OCI-LY7 (cell line): ENCODE data around the gene TTC28.

Experiments
- EZH2phosphoT487 ChIP-seq: fragments of 200-600 bp; sonication (generic); IDR thresholded peaks from 2 replicates; pipeline ENCODE4 v1.6.1; 2018; ENCODE audit warnings: low read depth, borderline replicate concordance, mild to moderate bottlenecking, mixed run types, antibody characterized with exemption, low read length, moderate library complexity, mixed read lengths
- TF ChIP-seq, protein P1 (sequence below): fragments of 200-600 bp; sonication (generic); conservative IDR thresholded peaks from 2 replicates; pipeline ENCODE4 v1.5.1; 2014; ENCODE audit warnings: mild to moderate bottlenecking, antibody characterized with exemption, low read length, moderate library complexity, mixed read lengths

DNA sequence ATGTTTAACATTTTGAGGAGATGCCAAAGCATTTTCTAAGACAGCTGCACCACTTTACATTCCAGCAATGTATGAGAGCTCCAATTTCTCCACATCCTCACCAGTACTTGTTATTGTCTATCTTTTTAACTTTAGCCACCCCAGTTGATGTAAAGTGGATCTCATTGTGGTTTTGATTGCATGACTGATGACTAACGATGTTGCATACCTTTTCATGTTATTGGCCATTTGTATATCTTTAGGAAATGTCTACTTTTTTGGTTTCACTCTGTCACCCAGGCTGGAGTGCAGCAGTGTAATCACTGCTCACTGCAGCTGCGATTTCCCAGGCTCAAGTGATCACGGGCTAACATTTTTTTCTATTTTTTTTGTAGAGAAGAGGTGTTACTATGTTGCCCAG is 8.9 kb downstream of the TTC28 start:
- TF ChIP-seq, protein P1, sequence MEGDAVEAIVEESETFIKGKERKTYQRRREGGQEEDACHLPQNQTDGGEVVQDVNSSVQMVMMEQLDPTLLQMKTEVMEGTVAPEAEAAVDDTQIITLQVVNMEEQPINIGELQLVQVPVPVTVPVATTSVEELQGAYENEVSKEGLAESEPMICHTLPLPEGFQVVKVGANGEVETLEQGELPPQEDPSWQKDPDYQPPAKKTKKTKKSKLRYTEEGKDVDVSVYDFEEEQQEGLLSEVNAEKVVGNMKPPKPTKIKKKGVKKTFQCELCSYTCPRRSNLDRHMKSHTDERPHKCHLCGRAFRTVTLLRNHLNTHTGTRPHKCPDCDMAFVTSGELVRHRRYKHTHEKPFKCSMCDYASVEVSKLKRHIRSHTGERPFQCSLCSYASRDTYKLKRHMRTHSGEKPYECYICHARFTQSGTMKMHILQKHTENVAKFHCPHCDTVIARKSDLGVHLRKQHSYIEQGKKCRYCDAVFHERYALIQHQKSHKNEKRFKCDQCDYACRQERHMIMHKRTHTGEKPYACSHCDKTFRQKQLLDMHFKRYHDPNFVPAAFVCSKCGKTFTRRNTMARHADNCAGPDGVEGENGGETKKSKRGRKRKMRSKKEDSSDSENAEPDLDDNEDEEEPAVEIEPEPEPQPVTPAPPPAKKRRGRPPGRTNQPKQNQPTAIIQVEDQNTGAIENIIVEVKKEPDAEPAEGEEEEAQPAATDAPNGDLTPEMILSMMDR: no peak
- no peak for TF ChIP-seq EZH2phosphoT487
